Fibroblast of peridontal ligament (primary cell): ENCODE data around the gene ZNF385C.
"Not testable (repeated sequence)": the region's sequence is repeated elsewhere in the genome, so short reads cannot be mapped to it uniquely, and the experiment has no call there.

Source experiments
- DNase-seq: peaks from one replicate; pipeline ENCODE4 v3.0.0-alpha.2; 2010; ENCODE audit errors: extremely low read depth

The ZNF385C gene, protein sequence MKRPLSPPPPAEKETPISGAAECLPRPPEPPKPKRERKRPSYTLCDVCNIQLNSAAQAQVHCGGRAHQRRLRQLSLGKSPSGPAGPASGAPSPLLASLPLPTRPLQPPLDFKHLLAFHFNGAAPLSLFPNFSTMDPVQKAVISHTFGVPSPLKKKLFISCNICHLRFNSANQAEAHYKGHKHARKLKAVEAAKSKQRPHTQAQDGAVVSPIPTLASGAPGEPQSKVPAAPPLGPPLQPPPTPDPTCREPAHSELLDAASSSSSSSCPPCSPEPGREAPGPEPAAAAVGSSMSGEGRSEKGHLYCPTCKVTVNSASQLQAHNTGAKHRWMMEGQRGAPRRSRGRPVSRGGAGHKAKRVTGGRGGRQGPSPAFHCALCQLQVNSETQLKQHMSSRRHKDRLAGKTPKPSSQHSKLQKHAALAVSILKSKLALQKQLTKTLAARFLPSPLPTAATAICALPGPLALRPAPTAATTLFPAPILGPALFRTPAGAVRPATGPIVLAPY

DNA sequence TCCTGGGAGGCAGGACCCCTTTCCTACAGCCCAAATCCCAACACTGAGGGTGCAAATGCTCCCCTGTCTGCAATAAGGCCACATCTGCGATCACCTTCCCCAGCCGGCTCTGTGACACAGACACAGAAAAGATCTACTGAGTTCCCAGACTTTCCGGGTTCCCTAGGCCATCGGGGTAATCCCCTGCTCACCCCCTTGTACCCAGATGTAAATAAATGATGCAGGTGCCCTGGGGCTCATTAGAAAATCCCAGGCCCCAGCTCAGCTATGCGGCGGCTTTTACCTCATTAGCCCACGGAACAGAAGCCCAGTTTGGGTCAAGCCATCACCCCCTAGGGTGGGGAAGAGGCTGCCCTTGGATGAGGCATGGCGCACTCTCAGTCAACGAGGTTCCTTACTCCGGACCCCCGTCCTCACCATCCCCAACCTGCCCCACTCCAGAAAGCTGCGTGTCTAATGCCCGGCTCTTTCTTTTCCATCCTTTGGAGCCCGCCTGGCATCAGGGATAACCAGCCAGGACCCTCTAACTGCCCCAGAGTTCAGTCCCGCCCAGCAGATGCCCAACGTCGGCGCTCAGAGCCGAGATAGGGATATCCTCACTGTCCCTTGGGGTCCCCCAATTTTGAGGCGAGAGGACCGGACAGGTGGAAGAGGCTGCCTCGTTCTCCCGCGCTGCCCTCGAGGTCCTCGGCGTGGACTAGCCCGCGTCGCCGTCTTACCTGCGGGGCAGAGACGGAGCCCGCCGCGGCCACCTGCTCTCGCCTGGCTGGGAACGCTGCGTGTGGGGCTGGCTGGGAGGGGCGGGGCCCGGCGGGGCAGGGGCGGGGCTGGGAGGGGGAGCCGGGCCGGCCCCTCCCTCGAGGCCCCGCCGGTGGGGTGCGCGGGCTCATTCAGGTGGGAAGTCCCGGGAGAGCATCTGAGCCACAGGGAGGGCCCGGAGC, at the start of gene ZNF385C:
TSS of gene ZNF385C (minus strand) at position 783 of the 941 bp plus-strand sequence. CDS start 35,417 bp downstream, outside the sequence.
- no peak for DNase-seq

DNA sequence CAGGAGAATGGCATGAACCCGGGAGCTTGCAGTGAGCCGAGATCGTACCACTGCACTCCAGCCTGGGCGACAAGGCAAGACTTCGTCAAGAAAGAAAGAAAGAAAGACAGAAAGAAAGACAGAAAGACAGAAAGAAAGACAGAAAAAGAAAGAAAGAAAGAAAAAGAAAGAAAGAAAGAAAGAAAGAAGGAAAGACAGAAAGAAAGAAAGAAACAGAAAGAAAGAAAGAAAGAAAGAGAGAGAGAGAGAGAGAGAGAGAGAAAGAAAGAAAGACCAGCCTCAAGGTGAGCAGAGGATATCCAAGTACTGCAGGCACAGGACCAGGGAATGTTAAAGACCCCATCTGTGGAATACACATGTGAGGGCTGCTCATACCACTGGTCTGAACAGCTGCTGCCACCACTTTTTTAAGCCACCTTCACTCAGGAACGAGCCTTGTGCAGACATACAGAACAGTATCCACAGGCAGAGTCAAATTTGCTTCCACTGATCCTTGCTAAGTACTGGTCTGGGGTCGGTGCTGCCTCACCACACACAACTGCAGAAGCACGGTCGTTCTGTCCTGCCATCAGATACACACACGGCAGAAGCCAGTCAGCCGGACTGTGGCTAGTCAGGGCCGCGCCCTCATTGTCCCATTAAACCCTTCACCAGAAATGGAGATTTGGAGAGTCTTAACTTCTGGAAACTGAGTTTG, 48.8 kb upstream of the ZNF385C start:
- no peak for DNase-seq

DNA sequence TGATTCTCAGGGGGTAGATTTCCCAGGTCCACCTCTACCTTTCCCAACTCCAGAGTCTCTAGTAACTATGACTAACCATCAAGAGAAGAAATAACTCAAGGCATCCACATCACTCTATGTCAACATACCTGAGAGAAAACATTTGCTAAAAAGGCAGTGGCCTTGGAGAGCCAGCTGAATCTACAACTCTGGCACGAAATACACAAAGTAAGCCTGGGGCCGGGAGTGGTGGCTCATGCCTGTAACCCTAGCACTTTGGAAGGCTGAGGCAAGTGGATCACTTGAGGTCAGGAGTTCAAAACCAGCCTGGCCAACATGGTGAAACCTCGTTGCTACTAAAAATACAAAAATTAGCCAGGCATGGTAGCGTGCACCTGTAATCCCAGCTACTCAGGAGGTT, 44.9 kb upstream of the ZNF385C start:
- not testable (repeated sequence) for DNase-seq

DNA sequence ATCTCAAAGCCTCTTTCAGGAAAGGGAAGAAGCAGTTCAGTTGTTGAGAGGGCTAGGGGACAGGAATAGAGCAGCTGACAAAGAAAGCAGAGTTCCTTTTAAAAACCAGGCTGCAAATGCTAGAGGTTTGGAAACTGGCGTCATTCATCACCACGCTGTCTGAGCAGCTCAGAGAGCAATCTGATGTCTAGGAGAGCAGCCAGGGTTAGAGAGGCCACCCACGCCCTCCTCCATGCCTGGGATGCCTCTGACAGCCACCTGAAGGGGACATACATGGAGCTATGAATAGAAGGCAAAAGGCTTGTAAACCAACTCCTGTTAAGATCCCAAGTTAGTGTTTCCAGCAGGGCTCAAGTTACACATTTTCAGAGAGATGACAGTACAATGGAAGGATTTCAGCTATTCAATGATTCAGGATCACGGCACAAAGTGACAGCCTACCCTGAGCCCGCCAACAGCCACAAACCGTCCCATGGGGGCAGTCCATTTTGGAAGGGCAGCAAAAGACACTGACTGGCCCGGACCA, 44.2 kb upstream of the ZNF385C start:
- peak; percentile 78 for DNase-seq

DNA sequence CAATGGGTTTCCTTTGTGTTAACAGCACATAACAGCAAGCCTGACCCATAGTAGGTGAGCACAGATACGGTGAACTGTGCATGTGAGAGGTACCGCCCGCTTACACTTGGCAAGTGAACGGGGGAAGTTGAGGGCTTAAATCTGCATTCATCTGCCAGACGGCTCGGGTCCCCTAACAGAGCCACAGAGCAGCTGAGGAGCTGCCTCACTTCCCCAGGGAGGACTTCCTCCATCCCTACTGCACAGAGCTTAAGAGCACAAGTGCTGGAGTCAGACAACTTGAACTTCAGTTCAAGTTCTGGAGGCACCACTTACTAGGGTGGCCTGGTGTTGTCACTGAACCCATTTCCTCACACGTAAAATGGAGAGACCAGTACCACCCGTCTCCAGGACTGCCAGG, 43.1 kb upstream of the ZNF385C start:
- no peak for DNase-seq

DNA sequence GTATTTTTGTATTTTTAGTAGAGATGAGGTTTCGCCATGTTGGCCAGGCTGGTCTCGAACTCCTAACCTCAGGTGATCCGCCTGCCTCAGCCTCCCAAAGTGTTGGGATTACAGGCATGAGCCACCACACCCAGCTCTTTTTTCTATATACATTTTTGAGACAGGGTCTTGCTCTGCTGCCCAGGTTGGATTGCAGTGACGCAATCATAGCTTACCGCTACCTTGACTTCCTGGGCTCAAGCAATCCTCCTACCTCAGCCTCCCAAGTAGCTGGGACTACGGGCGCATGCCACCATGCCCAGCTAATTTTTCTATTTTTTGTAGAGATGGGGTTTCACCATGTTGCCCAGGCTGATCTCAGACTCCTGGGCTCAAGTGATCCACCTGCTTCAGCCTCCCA, 42.4 kb upstream of the ZNF385C start:
- DNase-seq: not testable (repeated sequence)

DNA sequence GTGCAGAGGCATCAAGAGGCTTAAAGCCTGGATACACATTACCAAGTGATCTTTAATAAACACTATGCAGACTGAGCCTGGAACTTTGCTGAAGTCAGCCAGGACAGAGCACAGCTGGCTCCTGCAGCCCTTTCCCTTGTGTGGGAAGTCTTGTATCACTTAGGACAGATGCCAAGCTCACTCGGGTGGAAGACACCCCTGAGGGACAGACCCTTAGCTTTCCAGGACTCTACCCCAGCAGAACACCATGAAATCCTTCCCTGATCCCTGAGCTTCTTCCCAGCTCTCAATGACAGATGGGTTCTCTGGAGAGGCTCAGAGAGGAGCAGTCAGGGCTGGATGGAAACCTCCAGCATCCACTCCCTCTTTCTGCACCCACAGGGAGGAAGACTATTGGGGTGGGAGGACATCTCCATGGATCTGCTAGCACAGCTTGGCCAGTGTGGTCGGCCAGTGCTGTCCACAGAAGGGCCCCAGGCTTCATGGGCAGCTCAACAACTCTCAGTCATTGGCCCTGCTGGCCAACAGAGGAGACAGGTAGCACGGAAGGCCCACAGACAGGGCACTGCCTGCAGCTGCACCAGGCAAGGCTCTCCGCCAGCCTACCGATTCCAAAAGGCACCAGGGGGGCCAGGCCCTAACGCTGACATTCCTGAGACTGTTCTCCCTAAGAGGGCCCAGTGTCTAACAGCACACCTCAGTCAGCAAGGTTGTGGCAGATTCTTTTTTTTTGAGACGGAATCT, 40.6 kb upstream of the ZNF385C start:
- DNase-seq: no peak

DNA sequence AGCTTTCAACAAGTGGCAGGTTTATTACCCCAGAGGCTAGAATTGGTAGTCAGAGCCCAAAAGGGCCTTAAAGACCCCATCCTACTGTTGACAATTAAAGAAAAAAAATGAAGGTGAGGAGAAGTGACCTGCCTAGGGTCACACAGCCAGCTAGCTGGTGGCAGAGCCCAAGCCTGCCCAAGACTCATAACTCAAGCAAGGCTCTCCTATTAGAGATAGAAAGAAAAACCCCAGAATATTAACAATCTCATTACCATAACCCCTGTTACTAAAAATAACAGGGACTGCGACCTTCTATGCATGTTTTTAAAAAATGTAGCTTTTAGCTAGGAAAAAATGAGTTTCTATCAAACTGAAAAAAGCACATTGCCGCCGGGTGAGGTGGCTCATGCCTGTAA, 38.4 kb upstream of the ZNF385C start:
- no peak for DNase-seq

DNA sequence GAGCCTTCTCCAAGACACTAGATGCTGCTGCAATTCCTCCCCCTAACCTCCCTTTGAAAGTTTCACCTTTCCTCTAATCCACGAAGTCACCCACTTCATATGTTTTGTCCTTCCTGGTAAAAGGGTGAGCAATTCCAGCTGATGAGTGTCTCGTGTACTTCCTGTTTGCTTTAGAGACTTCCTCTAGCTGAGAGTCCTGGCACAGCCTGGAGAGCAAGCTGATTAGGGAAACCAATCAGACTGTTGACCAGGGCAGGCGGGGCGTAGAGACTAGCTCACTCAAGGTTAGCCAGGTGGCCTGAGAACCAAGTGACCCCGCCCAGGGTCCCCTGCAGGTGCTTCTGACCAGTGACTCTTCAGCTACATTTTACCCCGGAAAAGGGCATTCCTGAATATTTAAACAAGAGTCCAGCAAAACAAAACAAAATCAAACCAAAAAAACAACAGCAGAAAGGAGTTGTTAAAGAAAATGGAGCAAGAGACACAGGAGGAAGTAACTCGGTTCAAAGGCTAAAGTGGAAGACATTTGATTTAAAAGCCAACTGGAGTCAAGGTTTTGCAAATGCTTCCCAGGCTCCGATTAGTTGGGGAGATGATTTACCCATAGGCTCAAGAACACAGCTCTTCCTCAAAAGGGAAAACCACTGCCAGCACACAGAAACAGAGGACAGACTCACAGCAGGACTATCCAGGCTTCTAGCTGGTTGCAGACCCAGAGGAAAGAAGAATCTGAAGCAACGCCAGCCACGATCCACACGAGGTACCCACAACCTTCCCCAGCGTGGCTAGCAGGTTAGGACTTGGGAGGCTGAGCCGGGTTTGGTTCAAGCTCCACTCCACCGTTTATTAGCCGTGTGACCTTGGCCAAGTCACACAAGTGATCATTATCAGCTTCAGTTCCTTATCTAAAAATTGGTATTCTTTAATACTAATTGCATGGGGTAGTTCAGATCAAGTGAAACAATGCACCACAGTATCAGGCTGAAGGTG, 37.7 kb upstream of the ZNF385C start:
- DNase-seq: peak; percentile 19

DNA sequence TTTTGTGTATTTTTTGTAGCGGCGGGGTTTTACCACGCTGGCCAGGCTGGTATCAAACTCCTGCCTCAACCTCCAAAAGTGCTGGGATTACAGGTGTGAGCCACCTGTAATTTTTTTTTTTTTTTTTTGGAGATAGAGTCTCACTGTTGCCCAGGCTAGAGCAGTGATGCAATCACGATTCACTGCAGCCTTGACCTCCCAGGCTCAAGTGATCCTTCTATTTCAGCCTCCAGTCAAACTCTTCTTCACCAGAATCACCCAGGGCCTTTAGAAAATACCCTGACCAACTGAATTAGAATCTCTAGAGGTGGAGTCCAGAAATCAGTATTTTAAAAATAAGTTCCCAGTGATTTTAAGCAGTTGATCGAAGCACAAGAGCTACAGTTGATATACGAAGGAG, 36.9 kb upstream of the ZNF385C start:
- no peak for DNase-seq

DNA sequence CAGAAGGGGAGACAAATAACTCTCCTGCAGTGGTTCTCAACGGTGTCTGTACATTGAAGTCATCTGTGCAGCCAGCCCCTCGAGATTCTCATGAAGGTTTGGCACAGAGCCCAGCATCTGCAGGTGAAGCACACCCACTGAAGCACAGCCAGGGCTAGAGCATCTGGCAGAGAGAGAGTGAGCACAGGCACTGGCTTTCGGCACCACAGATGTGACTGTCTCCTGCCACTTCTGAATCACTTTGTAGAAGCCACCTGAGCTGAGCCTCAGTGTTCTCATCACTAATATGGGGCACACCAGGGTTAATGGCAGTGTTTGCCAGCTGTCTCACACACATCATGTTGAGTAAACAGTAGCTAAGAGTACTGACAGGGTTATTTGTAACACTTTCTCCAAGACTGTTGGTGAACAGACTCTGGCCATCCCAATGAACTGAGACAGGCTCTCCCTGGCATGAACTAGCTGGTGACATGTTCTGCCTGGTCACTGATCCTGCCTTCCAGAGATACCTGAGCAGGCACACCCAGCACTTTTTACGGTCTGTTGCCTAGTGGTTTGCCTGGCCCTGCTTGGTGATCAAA, 35.3 kb upstream of the ZNF385C start:
- DNase-seq: no peak

DNA sequence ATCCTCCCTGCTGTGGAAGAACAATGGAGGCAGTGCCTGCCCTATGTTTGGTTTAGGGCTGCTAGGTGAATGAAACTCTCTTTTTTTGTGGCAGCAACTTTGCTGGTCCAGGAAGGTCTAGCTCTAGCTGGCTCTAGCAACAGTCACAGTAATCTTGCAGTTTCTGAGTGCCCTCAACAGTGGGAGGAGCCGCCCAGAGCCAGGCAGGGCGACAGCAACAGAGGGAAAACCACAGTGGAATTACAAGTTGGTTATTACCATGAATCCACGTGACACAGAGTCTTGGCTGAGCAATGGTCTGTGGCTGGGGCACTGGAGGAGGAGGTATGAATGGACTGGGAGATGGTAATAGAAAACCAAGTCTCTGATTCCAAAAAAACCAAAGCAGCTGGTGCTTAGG, 34.7 kb upstream of the ZNF385C start:
- DNase-seq: peak; percentile 86

DNA sequence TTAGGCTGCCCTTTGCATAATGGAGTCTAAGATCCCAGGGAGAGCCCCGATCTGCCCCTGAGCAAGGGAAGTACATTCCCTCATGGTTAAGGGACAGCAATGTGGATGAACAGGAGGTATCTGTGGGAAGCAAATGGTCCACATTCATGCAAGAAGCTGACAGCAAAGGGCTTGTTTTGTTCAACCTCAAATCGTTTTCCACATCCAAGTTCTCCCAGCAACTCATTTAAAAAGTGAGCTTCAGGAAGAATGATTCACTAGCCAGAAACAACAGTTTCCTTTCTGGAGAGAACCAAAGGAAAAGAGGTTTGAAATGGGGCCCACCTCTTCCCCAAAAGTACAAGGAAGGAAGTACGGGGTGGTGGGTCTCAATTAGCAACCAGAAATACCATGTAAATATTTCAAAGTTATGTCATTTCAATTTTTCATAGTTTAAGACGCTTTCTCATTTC, 33.7 kb upstream of the ZNF385C start:
- DNase-seq: peak; percentile 29

DNA sequence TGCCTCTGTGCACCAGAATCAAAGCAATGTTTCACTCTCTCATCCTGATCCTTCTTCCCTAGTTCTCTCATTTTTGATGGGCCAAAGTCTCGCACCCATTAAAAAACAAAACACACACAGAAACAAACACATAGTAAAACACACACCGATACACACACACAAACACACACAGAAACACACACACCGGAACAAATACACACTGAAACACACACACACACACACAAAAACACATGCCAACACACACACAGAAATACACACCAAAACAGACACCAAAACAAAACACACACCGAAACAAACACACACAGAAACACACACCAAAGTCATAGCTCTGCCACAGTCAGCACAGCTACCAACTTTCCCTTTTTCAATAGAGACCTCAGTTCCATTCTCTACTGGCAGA, 33.0 kb upstream of the ZNF385C start:
- no peak for DNase-seq

DNA sequence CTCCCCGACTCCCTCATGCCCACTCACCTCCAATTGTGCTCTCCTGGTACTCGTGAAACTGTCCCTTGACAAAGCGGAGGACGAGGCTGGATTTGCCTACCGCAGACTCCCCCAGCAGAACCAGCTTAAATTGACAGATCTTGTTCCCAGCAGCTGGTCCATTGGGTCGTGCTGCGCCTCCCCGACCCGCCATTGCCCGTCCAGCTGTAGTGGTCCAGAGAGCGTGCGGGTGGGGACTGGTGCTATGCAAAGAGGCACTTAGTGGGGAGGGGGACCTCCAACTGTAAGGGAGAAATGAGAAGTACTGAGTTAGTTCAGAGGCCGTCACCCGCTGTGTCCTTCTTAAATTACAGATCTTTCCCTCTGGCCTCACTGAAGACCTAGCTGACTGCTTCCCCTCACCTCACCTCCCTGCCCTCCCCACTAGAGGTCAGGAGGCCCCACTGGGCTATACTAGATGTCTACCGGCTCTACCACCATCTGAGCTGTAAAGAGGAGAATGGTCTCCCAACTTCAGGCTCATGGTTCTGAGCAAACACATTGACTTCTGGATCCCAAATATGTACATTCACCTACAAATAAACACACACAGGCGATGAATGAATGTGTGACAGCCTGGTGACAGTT, 32.1 kb upstream of the ZNF385C start:
- DNase-seq: no peak

DNA sequence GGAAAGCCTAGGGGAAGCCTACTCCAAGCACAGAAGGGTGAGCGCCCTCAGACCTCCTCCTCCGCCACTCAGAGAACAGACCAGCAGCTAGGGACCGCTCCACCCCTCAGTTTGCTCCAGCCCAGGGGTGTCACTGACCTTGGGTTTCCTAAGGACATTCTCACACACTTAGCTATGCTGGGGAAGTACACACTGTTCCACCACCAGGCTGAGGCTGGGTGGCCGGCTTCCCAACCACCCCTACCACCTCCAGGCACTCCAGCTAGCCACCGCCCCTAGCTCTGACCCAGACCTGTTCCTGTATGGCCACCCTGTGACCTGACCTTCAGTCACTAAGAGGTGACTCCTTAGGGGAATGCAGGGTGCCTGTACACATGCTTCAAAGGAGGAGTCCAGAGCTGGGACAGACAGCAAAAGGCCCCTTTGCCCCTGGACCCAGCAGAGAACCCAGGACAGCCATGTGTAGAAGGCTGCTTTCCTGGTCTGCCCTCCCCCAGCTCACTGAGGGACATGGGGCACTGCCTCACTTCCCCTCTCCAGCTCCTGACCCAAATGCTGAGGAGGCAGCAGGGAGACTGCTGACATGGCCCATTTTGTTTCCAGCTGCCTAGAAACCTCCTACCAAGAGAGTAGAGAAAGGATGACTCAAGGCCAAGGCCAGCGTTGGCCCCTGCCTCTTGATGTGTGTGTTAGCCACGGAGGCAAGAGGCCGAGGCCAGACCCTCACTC, 31.0 kb upstream of the ZNF385C start:
- DNase-seq: no peak

DNA sequence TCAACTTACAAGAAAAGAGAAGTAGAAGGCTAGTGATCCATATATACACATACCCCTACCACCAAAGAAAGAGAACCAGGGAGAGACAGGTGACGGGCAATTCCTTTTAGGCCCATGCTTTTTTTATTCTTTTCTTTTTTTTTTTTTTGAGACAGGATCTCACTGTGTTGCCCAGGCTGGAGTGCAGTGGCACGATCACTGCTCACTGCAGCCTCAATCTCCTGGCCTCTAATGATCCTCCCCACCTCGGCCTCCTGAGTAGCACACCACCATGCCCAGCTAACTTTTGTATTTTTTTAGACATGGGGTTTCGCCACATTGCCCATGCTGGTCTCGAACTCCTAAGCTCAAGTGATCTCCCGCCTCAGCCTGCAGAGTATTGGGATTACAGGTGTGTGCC, 29.1 kb upstream of the ZNF385C start:
- DNase-seq: no peak

DNA sequence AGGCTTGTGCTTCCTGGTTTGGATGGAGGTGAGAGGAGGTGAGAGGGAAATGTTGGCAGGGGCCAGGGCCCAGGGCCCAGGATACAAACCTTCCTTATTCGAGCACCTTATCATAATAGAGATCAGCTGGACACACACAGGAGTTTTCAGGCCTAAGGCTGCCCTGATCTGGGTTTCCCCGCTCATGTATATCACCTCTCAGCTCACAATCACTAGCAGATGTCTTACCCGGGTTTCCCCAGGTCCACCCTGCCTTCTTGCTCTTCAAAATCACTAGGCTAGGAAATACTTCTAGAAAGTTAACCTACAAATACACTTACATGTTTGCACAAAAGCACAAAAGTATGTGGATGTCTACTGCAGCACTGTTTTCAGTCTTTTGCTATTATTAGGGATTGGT, 28.6 kb upstream of the ZNF385C start:
- DNase-seq: no peak
